GM21576 (cell line): ENCODE measurements around the gene ASTN2.

Experiments
- ATAC-seq: cut with Tn5 transposase; IDR thresholded peaks from one replicate; pipeline ENCODE4 v1.9.1; 2021; ENCODE audit warnings: mild to moderate bottlenecking, moderate library complexity; ENCODE audit not compliant: unreplicated experiment

ASTN2 gene

DNA sequence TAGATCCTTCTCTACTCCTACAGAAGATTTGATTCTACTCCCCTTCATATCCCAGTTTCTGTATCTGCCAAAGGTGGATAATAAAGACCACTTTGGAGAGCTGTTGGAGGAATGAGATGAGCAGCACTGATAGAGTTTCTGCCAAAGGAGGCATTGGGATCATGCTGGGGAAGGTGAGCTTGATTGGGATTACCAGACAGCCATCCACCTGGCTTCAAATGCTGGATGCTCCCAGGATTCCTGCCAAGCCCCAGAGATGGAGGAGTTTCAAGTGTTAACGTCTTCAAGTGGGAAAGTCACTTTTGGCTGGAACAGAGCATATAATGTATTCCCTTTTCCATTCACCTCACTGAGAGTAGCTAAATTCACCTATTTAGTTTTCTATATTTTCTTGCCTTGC is 379.3 kb downstream of the ASTN2 start:
- no peak for ATAC-seq

DNA sequence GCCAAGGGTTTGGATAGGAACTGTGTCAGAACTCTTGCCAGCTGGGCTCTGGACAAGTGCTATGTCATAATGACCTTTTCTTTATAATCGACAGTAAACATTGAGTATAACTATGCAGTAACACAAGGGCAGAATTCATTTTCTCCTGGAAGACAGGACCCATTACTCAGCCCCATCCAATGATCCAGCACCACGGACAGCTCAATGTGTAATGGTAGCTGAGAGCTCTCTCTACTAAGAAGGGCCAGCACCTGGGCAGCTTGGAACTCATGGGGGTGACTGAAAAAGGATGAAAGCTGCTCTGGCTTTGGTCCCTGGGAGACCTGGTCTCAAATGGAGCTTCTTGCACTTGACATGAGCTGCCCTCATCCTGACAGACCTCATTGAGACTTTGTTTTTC is 380.0 kb downstream of the ASTN2 start:
- ATAC-seq, result no peak

GRCh38 chr9:117030254-117030768 is 384.5 kb downstream of the ASTN2 start:
- no peak for ATAC-seq

GRCh38 chr9:117029341-117029740 is 385.5 kb downstream of the ASTN2 start:
- ATAC-seq, result no peak

GRCh38 chr9:117028103-117028858 is 386.6 kb downstream of the ASTN2 start:
- no peak for ATAC-seq

- no peak for ATAC-seq
These were observed 393.0 kb downstream of the ASTN2 start for GRCh38 chr9:117021906-117022305.

DNA sequence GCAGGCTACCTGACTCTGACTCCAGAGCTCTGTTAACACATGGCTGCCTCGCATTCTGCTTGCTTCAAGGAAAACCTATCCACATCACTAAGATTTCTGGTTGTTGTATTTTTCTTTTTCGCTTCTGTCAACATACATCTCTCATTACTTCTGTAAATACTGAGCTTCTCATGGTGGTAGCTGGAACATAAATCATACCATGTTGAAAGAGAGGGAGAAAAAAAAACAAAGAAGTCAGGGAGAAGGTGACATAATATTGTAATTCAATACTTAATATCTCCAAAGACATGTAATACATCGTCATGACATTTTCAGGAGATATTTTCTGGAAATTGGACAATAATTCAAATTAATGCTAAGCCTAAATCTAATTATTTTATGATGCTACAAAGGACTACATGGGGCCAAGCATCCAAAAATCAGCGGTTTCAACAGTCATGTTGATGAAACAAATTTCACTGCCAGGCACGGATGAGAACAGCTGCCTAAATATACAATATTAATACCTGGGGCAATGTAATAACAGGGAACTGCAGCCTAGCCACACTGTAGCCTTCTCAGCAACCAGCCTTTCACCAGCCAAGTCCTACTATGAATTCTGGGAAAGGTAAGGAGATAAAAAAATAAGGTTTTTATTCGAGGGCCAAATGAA is 395.8 kb downstream of the ASTN2 start:
- no peak for ATAC-seq

DNA sequence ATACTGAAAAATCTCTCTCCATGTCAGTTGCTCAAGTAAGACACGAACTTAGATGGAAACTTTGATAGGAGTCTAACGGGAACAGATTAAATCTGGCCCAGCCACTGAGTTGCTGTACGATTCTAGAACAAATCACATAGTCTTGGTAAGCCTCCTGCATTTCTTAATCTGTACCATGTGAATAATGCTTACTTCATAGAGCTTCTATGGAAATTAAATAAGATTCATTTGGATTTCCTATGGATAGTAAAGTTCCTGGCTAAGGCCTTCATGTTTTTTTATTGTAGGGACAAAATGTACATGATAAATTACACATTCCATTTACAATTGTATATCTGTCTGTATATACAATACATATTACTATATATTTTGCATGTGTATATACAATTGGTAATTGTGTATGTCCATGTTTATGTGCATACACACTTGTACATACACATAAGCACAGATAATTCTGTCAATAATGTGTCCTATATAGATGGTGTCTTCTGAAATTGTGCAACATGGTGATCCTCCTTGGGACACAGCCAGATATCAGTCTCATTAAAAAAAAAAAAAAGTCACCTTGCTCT is 397.4 kb downstream of the ASTN2 start:
- no peak for ATAC-seq

DNA sequence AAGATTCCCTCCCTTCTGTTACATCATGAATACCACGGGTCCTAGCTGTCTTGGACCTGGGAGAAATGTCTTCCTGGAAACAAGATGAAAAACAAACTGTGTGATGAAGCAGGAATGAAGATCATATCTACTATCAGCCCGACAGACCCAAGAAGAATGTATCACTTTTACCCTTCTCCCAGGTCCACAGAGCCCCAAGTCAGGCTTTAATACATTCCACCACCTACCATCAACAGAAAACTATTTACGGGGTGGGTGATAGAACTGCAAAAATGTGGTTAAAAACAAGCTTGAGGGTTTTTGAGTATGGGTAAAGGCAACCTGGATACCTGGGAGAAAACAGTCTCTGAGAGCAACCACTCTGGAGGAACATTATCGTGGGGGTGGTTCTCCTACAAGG is 400.8 kb downstream of the ASTN2 start:
- ATAC-seq, result no peak

DNA sequence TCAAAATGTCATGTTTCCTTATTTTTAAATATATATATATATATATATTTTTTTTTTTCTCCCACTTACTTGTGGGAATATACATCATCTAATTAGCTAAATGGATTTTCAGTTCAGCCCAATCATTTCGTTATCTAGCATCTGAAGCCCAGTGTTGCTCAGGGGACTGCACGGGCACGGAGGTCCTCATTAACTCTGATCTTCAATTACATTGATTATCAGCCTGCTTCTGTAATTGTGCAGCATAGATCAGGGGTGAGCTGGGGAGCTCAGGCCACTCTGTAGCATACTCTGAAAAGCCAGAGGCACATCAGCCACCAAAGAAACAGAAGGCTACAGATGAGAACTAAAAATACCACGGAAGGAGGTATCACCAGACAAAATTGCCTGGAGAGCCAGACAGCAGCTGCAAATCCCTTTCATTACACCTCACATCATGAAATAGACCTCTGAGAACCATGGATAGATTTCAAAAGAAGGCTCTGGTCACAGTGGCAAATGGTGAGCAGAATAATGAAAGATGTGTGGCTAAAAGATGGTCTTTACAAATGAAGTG is 401.3 kb downstream of the ASTN2 start:
- ATAC-seq, result no peak

DNA sequence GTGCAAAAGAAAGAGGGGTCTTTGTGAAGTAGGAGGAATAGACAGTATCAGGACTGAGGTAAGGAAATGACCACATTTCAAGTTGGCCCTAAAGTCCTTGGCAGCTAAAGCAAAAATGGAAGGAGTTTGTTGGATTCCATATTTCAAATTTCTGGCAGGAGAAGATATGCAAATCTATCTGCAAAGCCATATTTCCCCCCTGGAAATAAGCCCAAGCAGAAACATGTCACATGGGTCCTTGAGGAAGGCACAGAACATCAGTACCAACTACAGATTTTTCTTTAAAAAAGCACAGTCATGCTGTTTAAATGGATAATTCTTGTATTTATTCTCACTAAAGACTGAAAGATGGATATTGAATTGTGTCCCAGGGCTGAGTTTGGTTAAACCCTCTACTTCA is 404.8 kb downstream of the ASTN2 start:
- ATAC-seq, result no peak

GRCh38 chr9:117008876-117009275 is 406.0 kb downstream of the ASTN2 start:
- ATAC-seq, result no peak

GRCh38 chr9:117008461-117008860 is 406.4 kb downstream of the ASTN2 start:
- ATAC-seq, result no peak

DNA sequence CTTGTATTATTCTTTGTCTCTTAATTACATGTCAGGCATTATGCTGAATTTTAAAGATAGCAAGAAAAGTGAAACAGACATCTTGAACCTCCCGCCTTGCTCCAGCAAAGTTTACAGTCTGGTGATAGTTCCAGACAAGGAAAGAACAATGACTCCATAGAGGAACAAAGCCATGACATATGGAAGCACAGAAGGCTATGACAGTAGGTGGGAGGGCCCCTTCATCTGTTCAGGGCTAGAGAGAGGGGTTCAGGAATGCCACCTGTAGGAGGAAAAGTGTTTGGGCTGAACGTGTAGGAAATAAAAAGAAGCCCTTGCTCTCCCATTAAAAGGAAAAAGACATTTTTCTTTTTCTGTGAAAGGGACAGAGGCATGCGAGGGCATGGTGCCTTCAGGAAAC is 412.2 kb downstream of the ASTN2 start:
- ATAC-seq, result no peak

GRCh38 chr9:117000834-117001233 is 414.0 kb downstream of the ASTN2 start:
- ATAC-seq, result no peak

GRCh38 chr9:117000196-117000723 is 414.6 kb downstream of the ASTN2 start:
- no peak for ATAC-seq

DNA sequence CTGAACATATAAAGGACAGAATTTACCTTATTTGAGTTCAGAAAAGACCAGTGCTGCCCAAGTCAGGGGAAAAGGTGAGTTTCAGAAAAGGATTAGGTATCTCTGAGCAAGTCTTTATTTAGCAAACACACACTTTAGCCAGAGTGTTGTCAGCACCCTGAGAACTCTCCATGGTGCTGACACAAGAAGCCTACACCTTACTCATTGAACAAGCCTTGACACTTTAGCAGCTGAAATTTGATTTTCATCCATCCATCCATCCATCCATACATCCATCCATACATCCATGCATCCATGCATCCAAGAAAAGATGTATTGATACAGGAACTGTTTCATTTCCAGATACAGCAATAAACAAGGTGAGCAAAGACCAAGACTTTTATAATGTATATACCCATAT is 416.6 kb downstream of the ASTN2 start:
- no peak for ATAC-seq

- no peak for ATAC-seq
These were observed 422.0 kb downstream of the ASTN2 start for GRCh38 chr9:116992865-116993264.

GRCh38 chr9:116991051-116991450 is 423.8 kb downstream of the ASTN2 start:
- ATAC-seq, result no peak

GRCh38 chr9:116990592-116990991 is 424.3 kb downstream of the ASTN2 start:
- ATAC-seq, result no peak

DNA sequence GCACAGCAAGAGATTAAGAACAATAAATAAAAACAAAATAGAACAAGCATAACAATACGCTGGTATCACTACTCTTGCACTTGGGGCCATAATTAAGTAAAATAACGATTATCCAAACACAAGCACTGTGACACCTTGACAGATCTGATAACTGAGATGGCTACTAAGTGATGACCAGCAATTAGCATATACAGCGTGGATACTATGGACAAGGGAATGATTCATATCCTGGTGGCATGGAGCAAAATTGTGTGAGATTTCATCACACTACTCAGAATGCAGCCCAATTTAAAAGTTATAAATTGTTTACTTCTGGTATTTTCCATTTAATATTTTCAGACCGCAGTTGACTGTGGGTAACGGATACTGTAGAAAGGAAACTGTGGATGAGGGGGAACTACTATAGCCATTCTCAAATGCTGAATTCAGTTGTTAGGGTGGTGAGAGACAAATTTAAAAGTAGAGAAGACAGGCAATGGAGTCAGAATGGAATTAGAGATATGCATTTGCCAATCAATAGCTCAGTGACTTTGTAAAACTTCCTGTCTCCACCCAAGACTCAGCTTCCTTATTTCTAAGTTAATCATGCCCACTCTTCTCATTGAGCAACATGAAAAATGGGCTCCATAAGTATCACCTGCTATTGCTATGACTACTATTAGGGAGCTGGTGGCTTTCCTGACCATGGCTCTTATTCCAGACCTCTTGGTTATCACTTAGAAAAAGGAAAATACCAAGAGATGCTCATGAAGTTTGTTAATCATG is 427.0 kb downstream of the ASTN2 start:
- no peak for ATAC-seq
